NCI-H2081 (cell line): ENCODE measurements around the gene ALS2CL.

Experiments
- DNase-seq, 2 experiments: peaks; one replicate each; lab custom pipeline; 2025; lab: John Stamatoyannopoulos, UW

Gene ALS2CL

GRCh38 chr3:46665763-46666452 is 27.6 kb downstream of the ALS2CL start:
- peak; percentile 51 to 90 for DNase-seq

- DNase-seq: peak in 1 of 2 experiments; percentile 75
Observed at GRCh38 chr3:46664971-46665762, 28.3 kb downstream of the ALS2CL start.

GRCh38 chr3:46664188-46664970 is 29.1 kb downstream of the ALS2CL start:
- no peak for DNase-seq

- peak; percentile 91 to 97 for DNase-seq
Observed at GRCh38 chr3:46663591-46664135, 29.8 kb downstream of the ALS2CL start.

- DNase-seq: peak; percentile 34 to 83
Observed at GRCh38 chr3:46662771-46663551, 30.5 kb downstream of the ALS2CL start.

GRCh38 chr3:46661776-46662766 is 31.4 kb downstream of the ALS2CL start:
- peak in 1 of 2 experiments; percentile 7 for DNase-seq

GRCh38 chr3:46660543-46661523 is 32.6 kb downstream of the ALS2CL start:
- peak in 1 of 2 experiments; percentile 63 for DNase-seq

GRCh38 chr3:46660003-46660402 is 33.5 kb downstream of the ALS2CL start:
- no peak for DNase-seq

- DNase-seq: peak; percentile 28 to 60
Observed at GRCh38 chr3:46659285-46659684, 34.2 kb downstream of the ALS2CL start.

- peak; percentile 73 to 93 for DNase-seq
Observed at GRCh38 chr3:46656778-46657556, 36.5 kb downstream of the ALS2CL start.

- no peak for DNase-seq
Observed at GRCh38 chr3:46655271-46655670, 38.2 kb downstream of the ALS2CL start.

- no peak for DNase-seq
Observed at GRCh38 chr3:46651084-46651483, 42.4 kb downstream of the ALS2CL start.

GRCh38 chr3:46649436-46649835 is 44.0 kb downstream of the ALS2CL start:
- no peak for DNase-seq

- DNase-seq: no peak
Observed at GRCh38 chr3:46648096-46648495, 45.4 kb downstream of the ALS2CL start.

GRCh38 chr3:46646700-46647099 is 46.8 kb downstream of the ALS2CL start:
- DNase-seq: no peak

- DNase-seq: no peak
Observed at GRCh38 chr3:46643701-46644100, 49.8 kb downstream of the ALS2CL start.

- no peak for DNase-seq
Observed at GRCh38 chr3:46642971-46643370, 50.5 kb downstream of the ALS2CL start.

- DNase-seq: no peak
Observed at GRCh38 chr3:46640927-46641326, 52.6 kb downstream of the ALS2CL start.
